GM19467 (cell line): ENCODE data around the gene STK11.

Experiments
- ATAC-seq: cut with Tn5 transposase; IDR thresholded peaks from one replicate; pipeline ENCODE4 v1.9.1; 2021; ENCODE audit warnings: mild to moderate bottlenecking, moderate library complexity; ENCODE audit not compliant: unreplicated experiment

The STK11 gene

GRCh38 chr19:1259876-1260748 is 54.5 kb downstream of the STK11 start:
- peak; percentile 4 for ATAC-seq

GRCh38 chr19:1260749-1261537 is 55.4 kb downstream of the STK11 start:
- ATAC-seq: peak; percentile 44

DNA sequence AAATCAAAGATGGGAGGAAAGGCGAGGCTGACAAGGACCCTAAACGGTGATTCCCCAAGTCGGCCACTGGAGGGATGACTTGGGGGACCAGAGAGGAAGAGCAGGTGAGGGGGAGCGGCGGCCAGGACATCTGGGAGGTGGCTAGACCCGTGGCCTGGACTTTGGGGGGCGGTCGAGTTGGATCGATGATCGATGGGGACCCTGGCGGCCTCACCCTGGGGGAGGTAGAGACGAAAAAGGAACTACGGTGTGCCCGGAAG is 55.9 kb downstream of the STK11 start:
- ATAC-seq: no peak

DNA sequence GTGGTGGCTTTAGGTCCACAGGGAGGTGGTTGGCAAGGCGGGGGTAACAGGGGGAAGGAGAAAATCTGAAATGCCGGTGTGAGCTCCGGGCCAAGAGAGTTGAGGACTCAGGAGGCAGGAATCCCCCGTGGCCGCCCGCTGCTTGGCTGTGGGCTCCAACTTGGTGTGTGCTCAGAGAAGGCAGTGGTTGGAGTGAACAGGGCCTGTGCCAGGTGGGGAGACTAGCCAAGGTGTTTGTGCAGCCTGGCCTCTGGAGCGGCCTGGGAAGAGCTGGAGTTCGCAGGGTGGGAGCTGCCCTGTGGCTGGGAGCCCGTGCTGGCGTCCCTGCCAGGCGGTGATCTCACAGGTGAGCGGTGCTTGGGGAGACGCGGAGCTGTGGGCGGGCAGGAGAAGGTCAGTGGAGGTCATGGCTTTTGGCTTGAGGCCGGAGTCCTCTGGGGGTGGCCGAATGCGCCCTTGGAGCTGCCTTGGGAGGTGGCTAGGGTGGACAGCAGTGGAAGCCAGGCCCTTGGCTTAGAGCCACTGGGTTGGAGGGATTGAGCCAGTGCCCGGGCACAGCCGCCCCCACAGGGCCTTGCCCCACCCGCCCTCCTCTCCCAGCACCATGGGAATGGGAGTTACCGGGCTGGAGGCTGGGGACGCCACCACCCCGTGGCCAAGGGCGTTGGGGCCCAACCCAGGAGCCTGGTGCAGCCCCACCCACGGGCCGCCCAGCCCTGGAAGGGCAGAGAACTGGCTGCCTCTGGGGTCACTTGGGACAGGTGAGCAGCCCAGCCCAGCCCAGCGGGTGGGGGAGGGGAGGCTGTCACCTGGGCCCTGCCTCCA is 56.4 kb downstream of the STK11 start:
- no peak for ATAC-seq

DNA sequence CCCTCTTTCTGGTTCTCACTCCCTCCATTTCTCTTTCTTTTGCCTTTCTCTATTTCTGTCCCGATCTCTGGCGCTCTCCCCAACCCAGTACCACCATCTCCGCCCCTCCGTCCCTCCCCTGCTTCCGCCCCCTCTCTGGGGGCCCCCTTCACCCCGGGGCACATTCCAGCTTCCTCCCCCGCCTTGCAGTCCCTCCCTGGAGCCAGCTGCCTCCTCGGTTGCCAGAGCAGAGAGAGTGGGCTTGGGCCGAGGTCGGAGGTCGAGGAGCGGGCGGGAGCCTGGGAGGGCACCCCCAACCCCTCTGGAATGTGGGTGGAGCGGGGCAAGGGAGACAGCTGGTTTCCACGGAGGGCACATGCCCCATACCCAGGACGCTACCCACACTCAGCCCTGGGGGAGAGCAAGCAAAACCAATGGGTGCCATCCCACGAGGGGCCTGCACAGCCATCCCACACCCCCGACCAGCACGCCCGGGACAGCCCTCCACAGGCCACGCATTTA is 57.1 kb downstream of the STK11 start:
- ATAC-seq: no peak

- ATAC-seq: no peak
Measured at GRCh38 chr19:1263188-1263587, 57.6 kb downstream of the STK11 start.

DNA sequence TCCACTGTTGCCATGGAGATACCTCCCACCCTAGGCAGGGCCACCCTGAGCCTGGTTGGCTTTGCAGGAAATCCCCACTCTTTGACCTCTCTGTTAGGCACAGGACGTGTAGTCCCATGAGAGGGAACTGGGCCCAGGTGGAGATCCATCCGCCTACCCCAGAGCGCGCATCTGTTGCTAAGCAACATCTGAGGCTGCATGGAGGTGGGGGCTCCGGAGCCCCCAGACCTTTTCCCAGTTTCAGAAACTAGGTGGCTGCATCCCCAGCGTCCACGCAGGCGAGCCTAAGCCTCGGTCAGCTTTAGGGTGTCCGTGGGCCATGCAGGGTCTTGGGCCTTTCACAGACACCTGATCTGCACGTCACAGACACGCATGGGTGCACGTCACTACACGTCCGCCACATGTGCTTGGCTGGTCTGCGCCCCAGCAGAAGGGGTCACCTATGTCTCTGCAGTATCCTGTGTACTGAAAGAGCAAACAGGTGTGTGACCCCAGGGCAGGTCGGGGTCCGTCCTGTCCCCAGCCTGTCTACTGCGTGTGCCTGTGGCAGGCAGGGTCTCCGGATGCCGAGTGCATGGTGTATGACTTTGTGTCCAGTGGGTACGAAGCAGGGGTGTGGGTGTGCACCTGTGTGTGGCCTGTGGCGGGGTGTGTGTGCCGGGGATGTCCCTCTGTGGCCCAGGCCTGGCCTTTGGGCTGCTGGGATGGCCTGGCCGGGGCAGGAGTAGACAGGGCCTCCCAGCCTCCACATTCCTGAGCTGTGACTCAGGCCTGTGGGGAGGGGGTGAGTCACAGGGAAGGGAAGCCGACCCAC is 59.4 kb downstream of the STK11 start:
- ATAC-seq: no peak

DNA sequence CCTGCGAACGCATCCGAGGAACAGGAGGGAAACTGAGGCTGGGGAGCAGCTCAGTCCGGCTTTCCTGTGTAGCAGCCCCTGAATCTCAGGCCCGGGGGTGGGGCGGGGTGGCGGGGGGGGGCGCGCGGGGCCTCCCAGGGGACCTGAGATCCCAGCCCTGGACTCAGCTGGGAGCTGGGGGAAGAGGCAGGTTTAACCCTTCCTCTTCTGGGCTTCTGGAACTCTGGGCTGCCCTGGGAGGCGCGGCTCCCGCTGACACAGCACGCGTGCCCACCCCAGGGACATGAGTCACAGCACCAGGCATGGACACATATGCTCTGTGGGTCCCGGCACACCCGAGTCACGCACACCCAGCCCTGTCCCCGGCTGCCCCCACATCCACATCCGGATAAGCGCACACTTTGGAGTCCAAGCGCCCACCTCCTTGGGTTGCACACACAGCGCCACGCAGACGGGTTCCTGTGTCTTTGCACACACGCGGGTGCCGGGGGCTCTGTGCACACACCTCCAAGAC is 60.1 kb downstream of the STK11 start:
- ATAC-seq: no peak

GRCh38 chr19:1266129-1266915 is 60.7 kb downstream of the STK11 start:
- ATAC-seq: no peak

DNA sequence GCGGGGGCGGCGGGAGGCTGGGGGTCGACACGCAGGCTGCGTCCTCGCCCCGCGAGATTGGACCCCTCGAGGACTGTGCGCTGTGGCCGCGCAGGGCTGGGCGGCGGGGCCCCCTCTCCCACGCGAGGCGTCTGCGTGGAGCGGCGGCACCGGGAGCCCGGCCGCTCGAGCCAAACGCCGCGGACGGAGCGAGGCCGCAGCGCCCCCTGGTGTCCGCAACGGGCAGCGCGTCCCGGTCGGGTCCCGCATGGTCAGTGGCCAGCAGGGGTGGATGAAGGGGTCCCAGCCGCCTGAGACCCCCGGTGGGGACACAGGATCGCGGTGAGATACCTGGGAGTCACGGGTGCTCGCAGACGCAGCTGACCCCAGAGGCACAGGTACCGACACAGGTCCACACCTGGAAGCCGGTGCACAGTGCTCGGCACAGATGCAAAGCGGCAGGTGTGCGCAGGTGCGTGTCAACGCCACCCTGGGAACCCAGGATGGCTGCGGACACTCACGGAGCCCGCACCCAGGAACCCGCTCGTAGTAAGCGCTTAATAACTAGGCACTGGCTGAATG is 61.4 kb downstream of the STK11 start:
- ATAC-seq: no peak

GRCh38 chr19:1267477-1268225 is 62.1 kb downstream of the STK11 start:
- no peak for ATAC-seq

GRCh38 chr19:1268226-1269064 is 62.9 kb downstream of the STK11 start:
- ATAC-seq: no peak

DNA sequence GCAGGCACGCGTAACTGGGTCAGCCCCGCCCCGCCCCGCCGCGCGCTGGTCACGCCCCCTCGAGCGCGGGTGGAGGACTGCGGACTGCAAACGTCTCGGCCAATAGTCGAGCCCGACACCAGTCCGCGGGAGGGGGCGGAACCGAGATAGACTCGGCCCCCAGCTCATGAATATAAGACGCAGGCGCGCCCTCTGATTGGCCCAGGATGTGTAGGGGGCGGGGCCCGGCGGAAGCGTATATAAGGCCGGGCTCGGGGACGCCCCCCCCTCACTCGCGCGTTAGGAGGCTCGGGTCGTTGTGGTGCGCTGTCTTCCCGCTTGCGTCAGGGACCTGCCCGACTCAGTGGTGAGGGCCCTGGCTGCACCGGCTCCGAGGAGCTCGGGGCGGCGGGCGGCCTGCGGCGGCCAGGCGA is 63.5 kb downstream of the STK11 start, which contains the start of gene CIRBP:
Gene CIRBP, plus strand, starts transcription at position 268 of the 413 bp plus-strand sequence. CDS start 1,602 bp downstream, outside the sequence.
- peak; percentile 46 for ATAC-seq

- peak; percentile 21 for ATAC-seq
Measured at GRCh38 chr19:1269478-1270212, 64.1 kb downstream of the STK11 start.

DNA sequence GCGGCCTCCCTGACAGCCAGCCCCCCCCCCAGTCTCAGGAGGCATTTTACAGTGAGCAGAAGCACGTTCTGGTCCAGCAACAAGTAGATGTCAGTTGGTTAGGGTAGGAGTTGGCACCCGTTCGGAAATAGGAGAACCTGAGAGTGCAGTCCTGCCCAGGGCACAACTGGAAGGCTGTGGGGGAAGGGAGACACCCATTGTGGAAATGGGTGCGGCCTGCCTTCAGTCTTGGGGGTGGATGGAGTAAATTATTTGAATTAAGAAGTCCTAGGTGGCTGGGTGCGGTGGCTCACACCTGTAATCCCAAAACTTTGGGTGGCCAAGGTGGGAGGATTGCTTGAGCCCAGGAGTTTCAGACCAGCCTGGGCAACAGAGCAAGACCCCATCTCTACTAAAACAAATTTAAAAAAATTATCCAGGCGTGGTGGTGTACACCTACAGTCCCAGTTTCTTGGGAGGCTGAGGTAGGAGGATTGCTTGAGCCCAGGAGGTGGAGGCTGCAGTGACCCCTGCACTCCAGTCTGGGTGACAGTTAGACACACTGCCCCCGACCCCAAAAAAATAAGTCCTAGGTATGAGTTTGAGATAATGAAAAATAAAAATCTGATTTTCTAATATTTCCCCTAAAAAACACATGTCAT is 64.8 kb downstream of the STK11 start:
- no peak for ATAC-seq

GRCh38 chr19:1270854-1271527 is 65.4 kb downstream of the STK11 start:
- ATAC-seq: no peak
